HG03175 (cell line): ENCODE data around the gene ZBTB44.

Experiments
- ATAC-seq: cut with Tn5 transposase; IDR thresholded peaks from one replicate; pipeline ENCODE4 v1.9.1; 2021; ENCODE audit warnings: mild to moderate bottlenecking, moderate library complexity; ENCODE audit not compliant: unreplicated experiment

Gene ZBTB44

DNA sequence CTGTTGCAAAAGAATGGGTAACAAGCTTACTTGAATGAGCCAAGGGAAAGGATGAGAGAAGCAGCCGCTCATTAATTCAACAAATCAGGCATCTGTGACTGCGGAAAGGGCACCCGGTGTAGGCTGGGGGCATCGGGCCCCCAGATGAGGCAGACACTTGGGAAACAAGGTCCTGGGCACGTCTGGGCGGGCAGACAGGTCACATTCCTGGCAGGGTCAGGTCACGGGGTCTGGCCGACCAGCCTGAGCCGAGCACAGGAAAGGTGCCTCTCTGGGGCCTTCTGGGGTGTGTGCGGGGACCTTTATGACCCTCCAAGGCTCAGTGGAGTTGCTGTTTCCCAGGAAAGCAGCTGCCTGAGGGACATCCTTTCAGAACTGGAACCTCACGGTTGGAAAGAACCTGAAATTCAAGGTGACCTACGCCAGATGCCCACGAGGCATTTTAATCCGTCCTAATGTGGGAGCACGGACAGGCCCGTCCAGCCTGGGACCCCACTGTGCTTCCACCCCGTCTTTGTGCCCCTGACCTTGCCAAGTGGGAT lies 98.1 kb downstream of the ZBTB44 start:
- ATAC-seq: no peak

GRCh38 chr11:130216221-130216550 lies 98.5 kb downstream of the ZBTB44 start:
- ATAC-seq: no peak

GRCh38 chr11:130215531-130216220 lies 99.0 kb downstream of the ZBTB44 start:
- ATAC-seq: no peak

DNA sequence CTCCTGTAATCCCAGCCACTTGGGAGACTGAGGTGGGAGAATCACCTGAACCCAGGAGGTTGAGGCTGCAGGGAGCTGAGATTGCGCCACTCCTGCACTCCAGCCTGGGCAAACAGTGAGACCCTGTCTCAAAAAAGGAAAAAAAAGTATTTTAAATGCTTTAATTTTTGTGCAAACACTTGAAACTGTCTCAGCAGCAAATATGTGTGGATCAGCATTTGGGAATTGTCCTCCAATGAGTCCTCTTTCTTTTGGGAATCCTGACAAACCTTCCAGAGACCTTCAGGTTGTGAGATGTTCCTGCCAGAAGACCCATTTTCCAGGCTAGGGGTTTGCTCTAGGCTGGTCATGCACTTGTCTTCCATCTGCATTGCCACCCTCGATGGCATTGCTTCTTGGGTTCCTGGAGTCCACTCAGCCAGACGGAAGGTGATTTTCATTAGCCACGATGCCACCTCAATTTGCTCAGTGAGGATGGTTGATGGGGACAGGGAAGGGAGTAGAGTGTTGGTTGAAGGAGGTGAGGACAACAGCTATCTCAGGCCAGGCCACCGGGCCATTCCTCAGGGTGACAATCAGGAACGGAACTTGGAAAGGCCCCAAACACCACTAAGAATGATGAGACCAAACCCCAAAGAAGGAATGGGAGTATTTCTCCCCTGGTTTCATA lies 99.7 kb downstream of the ZBTB44 start:
- ATAC-seq: no peak

GRCh38 chr11:130213979-130214281 lies 100.8 kb downstream of the ZBTB44 start:
- no peak for ATAC-seq

DNA sequence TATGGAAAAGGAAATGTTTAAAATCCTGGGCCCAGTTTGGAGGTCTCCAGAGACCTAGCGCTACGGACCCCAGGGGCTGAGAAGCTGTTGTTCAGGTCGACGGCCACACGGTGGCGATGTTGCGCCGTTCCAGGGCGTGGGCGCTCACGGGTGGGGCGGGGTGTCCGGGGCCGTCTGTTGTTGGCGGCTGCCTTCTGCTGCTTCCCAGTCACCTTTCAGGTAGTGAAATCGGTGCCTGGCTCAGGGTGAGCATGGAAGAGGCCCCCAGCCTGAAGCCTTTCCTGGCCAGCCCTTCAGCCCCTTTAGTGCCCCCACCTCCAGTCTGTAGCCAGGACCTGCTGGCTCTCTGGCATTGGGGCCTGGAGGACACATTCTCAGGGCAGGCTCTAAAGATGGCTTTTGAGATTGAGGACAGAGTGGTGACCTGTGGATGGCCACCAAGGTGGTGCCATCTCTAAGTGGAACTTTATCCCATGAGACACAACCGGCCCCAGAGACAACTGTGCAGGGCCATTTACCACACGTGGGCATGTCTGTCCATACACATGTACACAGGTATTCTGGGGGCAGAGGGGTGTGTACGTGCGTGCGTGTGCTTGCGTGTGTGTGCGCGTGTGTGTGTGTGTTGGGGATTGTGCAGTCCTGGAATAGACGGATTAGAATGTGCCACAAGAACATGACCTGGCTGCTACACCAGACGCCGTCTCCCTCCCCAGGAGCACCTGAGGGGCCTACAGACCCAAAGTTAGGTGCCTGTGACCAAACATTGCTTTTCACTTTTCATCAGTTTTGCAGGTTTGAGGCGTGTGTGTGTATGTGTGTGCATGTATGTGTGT lies 101.4 kb downstream of the ZBTB44 start:
- ATAC-seq: peak; percentile 88

GRCh38 chr11:130212431-130212961 lies 102.2 kb downstream of the ZBTB44 start:
- ATAC-seq: peak; percentile 27

- no peak for ATAC-seq
Measured at GRCh38 chr11:130211781-130212401, 102.8 kb downstream of the ZBTB44 start.

GRCh38 chr11:130211144-130211543 lies 103.6 kb downstream of the ZBTB44 start:
- no peak for ATAC-seq

- ATAC-seq: no peak
Measured at GRCh38 chr11:130209954-130210854, 104.5 kb downstream of the ZBTB44 start.

DNA sequence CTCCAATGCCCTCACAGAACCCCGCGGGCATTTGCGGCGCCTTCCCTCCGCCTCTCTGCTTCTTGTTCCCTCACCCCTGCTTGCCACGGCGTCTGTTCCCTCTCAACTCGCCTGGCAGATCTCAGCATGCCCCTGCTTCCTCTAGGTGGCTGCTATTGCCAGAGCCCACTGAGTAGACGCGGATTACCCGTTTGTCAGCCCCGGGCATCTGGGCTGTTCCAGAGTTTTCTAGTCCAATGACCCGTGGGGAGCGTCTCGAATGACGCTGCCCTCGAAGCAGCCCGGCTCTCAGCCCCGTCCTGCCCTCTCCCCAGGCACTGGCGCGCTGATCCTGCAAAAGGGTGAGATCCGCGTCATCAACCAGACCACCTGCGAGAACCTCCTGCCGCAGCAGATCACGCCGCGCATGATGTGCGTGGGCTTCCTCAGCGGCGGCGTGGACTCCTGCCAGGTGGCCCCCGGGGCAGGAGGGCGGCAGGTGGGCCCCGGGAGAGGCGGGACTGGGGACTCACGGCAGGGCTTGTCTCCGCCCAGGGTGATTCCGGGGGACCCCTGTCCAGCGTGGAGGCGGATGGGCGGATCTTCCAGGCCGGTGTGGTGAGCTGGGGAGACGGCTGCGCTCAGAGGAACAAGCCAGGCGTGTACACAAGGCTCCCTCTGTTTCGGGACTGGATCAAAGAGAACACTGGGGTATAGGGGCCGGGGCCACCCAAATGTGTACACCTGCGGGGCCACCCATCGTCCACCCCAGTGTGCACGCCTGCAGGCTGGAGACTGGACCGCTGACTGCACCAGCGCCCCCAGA lies 105.4 kb downstream of the ZBTB44 start:
- ATAC-seq: no peak

- no peak for ATAC-seq
Measured at GRCh38 chr11:130208241-130209127, 106.2 kb downstream of the ZBTB44 start.

- no peak for ATAC-seq
Measured at GRCh38 chr11:130206141-130206540, 108.6 kb downstream of the ZBTB44 start.

- no peak for ATAC-seq
Measured at GRCh38 chr11:130204703-130205095, 110.0 kb downstream of the ZBTB44 start.

DNA sequence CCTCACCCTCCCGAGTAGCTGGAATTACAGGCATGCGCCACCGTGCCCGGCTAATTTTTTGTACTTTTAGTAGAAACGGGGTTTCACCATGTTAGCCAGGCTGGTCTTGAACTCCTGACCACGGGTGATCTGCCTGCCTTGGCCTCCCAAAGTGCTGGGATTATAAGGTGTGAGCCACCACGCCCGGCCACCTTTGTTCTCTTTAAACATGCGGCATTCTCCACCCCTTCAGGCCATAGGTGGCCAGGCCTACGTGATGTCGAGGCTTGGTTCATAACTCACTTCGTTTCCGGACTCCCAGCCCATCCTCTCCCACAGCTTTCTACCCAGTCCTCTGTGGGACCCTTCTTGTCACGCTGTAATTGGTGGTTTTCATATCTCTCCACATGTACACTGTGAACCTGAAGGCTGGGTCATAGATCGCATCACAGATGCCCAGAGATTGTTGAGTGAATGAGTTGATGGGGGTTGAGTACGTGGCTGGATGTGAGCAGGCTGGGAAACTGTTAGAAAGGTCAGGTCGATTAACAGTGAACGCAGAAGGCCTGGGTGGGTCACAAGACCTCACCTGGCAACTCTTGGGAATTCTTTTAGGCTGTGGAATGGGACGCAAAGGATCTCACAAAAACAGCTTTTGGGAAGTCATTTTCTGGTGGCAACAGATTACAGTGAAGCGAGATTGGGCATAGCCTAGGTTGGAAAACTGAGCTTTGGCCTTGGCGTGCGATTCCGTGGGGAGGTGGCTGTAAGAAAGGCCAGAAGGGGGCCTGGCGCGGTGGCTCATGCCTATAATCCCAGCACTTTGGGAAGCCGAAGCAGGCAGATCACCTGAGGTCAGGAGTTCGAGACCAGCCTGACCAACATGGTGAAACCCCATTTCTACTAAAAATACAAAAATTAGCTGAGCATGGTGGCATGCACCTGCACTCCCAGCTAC lies 110.7 kb downstream of the ZBTB44 start:
- no peak for ATAC-seq

GRCh38 chr11:130202818-130203689 lies 111.7 kb downstream of the ZBTB44 start:
- no peak for ATAC-seq
